HEK293 (cell line): ENCODE measurements around the gene HTR6.

Experiments used
- YY1 ChIP-seq: fragments of 450-650 bp; formaldehyde crosslinking; IDR thresholded peaks from 2 replicates; pipeline ENCODE4 v1.5.1; 2018; ENCODE audit warnings: missing biosample characterization, missing genetic modification characterization
- ZNF596 ChIP-seq: fragments of 450-650 bp; IDR thresholded peaks from 2 replicates; pipeline ENCODE4 v1.5.0; 2018; ENCODE audit warnings: missing biosample characterization, mild to moderate bottlenecking, missing genetic modification characterization, moderate library complexity
- TF ChIP-seq, protein P1 (sequence below): fragments of 450-650 bp; formaldehyde crosslinking; IDR thresholded peaks from 2 replicates; pipeline ENCODE4 v1.5.1; 2016; ENCODE audit warnings: missing biosample characterization, missing genetic modification characterization
- TF ChIP-seq, protein P2 (sequence below): fragments of 450-650 bp; formaldehyde crosslinking; IDR thresholded peaks from 2 replicates; pipeline ENCODE4 v1.5.1; 2016; ENCODE audit warnings: missing biosample characterization, missing genetic modification characterization
- TF ChIP-seq, protein P3 (sequence below): sonication (generic); formaldehyde crosslinking; IDR thresholded peaks from 2 replicates; pipeline ENCODE4 v1.8.1; 2022; ENCODE audit warnings: mild to moderate bottlenecking, moderate library complexity, missing genetic modification reagents

DNA sequence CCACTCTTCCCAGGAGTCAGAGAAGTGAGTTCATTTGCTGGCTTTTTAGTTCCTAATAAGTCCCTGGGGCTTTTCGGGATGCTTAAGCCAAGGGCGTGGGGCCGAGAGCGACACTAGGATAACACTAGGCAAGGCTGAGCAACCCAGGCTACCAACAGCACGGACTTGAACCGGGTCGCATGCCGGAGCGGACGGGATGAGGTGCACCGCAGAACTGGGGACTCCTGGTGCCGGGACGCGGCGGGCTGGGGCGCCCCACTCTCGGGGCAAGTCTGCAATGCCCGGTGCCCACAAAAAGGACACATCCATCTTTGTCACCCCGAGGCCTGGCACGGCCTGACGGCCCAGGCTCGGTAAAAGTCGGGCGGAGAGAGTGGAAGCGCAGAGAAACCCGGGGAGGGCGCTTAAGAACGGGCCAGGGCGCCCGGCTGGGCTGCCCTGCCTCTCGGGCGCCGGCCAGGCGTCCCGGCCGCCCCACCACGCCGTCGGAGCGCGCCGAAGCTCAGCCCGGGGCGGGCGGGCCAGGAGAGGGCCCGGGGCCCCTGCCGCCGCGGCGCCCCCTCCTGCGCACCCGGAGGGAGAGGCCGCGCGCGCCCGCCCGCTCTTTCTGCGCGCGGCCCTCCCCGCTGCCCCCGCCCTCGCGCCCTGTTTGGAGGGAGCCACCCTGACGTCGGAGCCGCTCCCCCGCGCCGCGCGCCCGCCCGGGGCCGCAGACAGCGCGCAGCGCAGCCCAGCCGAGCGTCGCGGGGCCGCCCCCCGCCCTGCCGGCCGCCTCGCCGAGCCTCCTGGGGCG lies 20.9 kb upstream of the HTR6 start, which contains the start of gene NBL1:
- TF ChIP-seq, protein P1, sequence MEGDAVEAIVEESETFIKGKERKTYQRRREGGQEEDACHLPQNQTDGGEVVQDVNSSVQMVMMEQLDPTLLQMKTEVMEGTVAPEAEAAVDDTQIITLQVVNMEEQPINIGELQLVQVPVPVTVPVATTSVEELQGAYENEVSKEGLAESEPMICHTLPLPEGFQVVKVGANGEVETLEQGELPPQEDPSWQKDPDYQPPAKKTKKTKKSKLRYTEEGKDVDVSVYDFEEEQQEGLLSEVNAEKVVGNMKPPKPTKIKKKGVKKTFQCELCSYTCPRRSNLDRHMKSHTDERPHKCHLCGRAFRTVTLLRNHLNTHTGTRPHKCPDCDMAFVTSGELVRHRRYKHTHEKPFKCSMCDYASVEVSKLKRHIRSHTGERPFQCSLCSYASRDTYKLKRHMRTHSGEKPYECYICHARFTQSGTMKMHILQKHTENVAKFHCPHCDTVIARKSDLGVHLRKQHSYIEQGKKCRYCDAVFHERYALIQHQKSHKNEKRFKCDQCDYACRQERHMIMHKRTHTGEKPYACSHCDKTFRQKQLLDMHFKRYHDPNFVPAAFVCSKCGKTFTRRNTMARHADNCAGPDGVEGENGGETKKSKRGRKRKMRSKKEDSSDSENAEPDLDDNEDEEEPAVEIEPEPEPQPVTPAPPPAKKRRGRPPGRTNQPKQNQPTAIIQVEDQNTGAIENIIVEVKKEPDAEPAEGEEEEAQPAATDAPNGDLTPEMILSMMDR (tag by site-specific recombination): no peak
- TF ChIP-seq, protein P2, sequence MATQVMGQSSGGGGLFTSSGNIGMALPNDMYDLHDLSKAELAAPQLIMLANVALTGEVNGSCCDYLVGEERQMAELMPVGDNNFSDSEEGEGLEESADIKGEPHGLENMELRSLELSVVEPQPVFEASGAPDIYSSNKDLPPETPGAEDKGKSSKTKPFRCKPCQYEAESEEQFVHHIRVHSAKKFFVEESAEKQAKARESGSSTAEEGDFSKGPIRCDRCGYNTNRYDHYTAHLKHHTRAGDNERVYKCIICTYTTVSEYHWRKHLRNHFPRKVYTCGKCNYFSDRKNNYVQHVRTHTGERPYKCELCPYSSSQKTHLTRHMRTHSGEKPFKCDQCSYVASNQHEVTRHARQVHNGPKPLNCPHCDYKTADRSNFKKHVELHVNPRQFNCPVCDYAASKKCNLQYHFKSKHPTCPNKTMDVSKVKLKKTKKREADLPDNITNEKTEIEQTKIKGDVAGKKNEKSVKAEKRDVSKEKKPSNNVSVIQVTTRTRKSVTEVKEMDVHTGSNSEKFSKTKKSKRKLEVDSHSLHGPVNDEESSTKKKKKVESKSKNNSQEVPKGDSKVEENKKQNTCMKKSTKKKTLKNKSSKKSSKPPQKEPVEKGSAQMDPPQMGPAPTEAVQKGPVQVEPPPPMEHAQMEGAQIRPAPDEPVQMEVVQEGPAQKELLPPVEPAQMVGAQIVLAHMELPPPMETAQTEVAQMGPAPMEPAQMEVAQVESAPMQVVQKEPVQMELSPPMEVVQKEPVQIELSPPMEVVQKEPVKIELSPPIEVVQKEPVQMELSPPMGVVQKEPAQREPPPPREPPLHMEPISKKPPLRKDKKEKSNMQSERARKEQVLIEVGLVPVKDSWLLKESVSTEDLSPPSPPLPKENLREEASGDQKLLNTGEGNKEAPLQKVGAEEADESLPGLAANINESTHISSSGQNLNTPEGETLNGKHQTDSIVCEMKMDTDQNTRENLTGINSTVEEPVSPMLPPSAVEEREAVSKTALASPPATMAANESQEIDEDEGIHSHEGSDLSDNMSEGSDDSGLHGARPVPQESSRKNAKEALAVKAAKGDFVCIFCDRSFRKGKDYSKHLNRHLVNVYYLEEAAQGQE (tag by site-specific recombination): no peak
- TF ChIP-seq, protein P3, sequence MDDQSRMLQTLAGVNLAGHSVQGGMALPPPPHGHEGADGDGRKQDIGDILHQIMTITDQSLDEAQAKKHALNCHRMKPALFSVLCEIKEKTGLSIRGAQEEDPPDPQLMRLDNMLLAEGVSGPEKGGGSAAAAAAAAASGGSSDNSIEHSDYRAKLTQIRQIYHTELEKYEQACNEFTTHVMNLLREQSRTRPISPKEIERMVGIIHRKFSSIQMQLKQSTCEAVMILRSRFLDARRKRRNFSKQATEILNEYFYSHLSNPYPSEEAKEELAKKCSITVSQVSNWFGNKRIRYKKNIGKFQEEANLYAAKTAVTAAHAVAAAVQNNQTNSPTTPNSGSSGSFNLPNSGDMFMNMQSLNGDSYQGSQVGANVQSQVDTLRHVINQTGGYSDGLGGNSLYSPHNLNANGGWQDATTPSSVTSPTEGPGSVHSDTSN (CRISPR knock-in tag): no peak
- TF ChIP-seq YY1 (tag by site-specific recombination): no peak
- TF ChIP-seq ZNF596 (tag by site-specific recombination): no peak
